Caco-2 (cell line): ENCODE data around the gene MDFIC2. TPM values are rescaled to one million over a fixed set of nuclear protein-coding genes. Genes with fewer than 3 reads are reported as not detected.

ENCODE experiments used
- BruUV-seq: library from RNA; stranded (reverse); fragments of 400-500 nt; replicated peaks from 2 replicates; lab custom pipeline; 2021; lab: Mats Ljungman, UMichigan
- CTCF ChIA-PET: fragments of 300-600 bp; sonication (Branson Sonifier 250); formaldehyde crosslinking; loops from one replicate; lab custom pipeline; 2022; ENCODE audit warnings: antibody characterized with exemption; lab: Charles Lee
- POLR2A ChIA-PET: fragments of 300-600 bp; sonication (Branson Sonifier 250); formaldehyde crosslinking; loops from one replicate; lab custom pipeline; 2022; ENCODE audit warnings: antibody characterized with exemption; lab: Charles Lee
- DNase-seq, 2 experiments: peaks; one replicate each; pipeline versions ENCODE4 v3.0.0 to v3.0.0-alpha.2; 2020 to 2022
- H3K27me3 ChIP-seq: replicated peaks from 2 replicates; pipeline ENCODE4 v1.6.0; 2011; ENCODE audit warnings: low read length; ENCODE audit not compliant: control insufficient read depth, insufficient read depth
- H3K36me3 ChIP-seq: 2 replicates; pipeline ENCODE4 v1.5.1; 2011; ENCODE audit warnings: low read length; ENCODE audit not compliant: control insufficient read depth, insufficient read depth
- H3K4me1 ChIP-seq: fragments of 250-450 bp; sonication (Bioruptor Pico); 2 replicates; pipeline ENCODE4 v1.5.1; 2020; ENCODE audit warnings: mild to moderate bottlenecking
- H3K4me3 ChIP-seq: 2 replicates; pipeline ENCODE4 v1.5.1; 2011; ENCODE audit warnings: low read depth, mild to moderate bottlenecking, control low read depth, low read length
- H3K9me3 ChIP-seq: fragments of 250-450 bp; sonication (Bioruptor Pico); 2 replicates; pipeline ENCODE4 v1.5.1; 2020; ENCODE audit warnings: mild to moderate bottlenecking, moderate library complexity
- H3K27ac Mint-ChIP-seq: one replicate; pipeline ENCODE4 v1.8.0; 2022; ENCODE audit warnings: mixed read lengths; ENCODE audit not compliant: unreplicated experiment
- H3K27me3 Mint-ChIP-seq: one replicate; pipeline ENCODE4 v1.8.0; 2022; ENCODE audit warnings: mixed read lengths; ENCODE audit not compliant: insufficient read depth, unreplicated experiment
- H3K36me3 Mint-ChIP-seq: one replicate; pipeline ENCODE4 v1.8.0; 2022; ENCODE audit warnings: mild to moderate bottlenecking, mixed read lengths; ENCODE audit not compliant: insufficient read depth, unreplicated experiment
- H3K4me1 Mint-ChIP-seq: one replicate; pipeline ENCODE4 v1.8.0; 2022; ENCODE audit warnings: low read depth, mixed read lengths; ENCODE audit not compliant: unreplicated experiment
- H3K4me3 Mint-ChIP-seq: one replicate; pipeline ENCODE4 v1.8.0; 2022; ENCODE audit warnings: mild to moderate bottlenecking, moderate library complexity, mixed read lengths; ENCODE audit not compliant: unreplicated experiment
- H3K9me3 Mint-ChIP-seq: one replicate; pipeline ENCODE4 v1.8.0; 2022; ENCODE audit warnings: mixed read lengths; ENCODE audit not compliant: unreplicated experiment
- CTCF ChIP-seq, 2 experiments: fragments of 200-600 bp in 1 of 2; IDR thresholded peaks; 1 replicate in 1 of 2; 2 replicates in 1 of 2; pipeline versions ENCODE4 v1.5.1 to v1.8.0; 2011 to 2022; ENCODE audit warnings: antibody characterized with exemption in 1 of 2, control low read depth in 1 of 2, inconsistent platforms in 1 of 2, low read depth in 1 of 2, low read length in 1 of 2, mild to moderate bottlenecking in 1 of 2, moderate library complexity in 1 of 2; ENCODE audit not compliant: insufficient read depth in 1 of 2, severe bottlenecking in 1 of 2, unreplicated experiment in 1 of 2
- intact Hi-C: fragments of 100-400 bp; cut with micrococcal nuclease; formaldehyde crosslinking; loops from one replicate; pipeline ENCODE4 v1.10.0; 2022; ENCODE audit not compliant: unreplicated experiment
- total RNA-seq: library from RNA; stranded (reverse); gene quantifications from 2 replicates; pipeline ENCODE4 v1.2.3, GENCODE V29; 2022

The MDFIC2 gene
- total RNA-seq, 1 experiment from 2014 or later, result not detected

DNA sequence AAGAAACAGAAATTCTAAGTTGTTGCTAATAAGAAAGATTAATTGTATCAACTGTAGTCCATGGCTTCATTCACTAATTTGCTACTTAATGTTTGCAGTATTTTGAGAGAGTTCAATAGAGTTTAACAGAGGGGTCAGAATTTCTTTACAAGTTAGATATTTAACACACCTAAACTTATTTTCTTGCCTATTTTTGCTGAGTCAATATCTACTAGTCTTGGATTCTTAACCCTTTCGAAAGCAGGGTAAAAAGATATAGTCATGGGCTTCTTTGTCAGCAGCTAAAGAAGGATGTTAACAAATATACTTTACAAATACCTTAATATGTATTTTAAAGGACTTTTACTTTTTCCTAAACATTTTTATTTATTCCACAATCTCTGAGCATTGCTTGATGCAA, 155.6 kb downstream of the MDFIC2 start:
- Mint-ChIP-seq H3K27ac (no peak overlapping the region), H3K36me3 (no peaks in the 10 kb centered on the region), H3K4me3 (no peak overlapping the region), H3K4me1 (no peaks in the 10 kb centered on the region), H3K9me3 (no peaks in the 10 kb centered on the region), H3K27me3 (peaks cover 6% of the 10 kb centered on the region)
- no peaks in the 10 kb centered on the region for H3K9me3 ChIP-seq
- DNase-seq, result no peak
- no peak overlapping the region for H3K4me3 ChIP-seq
- CTCF ChIA-PET, result no interaction called here
- H3K27me3 ChIP-seq, result no peaks in the 10 kb centered on the region
- no peak for TF ChIP-seq CTCF (IDR thresholded peaks at IDR 0.05; ENCODE audit: insufficient read depth in 1 of 2, low read depth in 1 of 2, low read length in 1 of 2, severe bottlenecking in 1 of 2, unreplicated experiment in 1 of 2)
- POLR2A ChIA-PET, result no interaction called here
- intact Hi-C loops, result no loop called here
- no peaks in the 10 kb centered on the region for H3K4me1 ChIP-seq
- no TSS peak for BruUV-seq
- H3K36me3 ChIP-seq, result no peaks in the 10 kb centered on the region

- ChIA-PET CTCF (no interaction called here), POLR2A (no interaction called here)
- TF ChIP-seq CTCF (IDR thresholded peaks at IDR 0.05; ENCODE audit: insufficient read depth in 1 of 2, low read depth in 1 of 2, low read length in 1 of 2, severe bottlenecking in 1 of 2, unreplicated experiment in 1 of 2), result no peak
- H3K4me1 ChIP-seq, result no peaks in the 10 kb centered on the region
- peaks cover 2% of the 10 kb centered on the region for H3K27me3 Mint-ChIP-seq
- no peak for DNase-seq
- H3K9me3 Mint-ChIP-seq, result no peaks in the 10 kb centered on the region
- no peaks in the 10 kb centered on the region for H3K36me3 Mint-ChIP-seq
- H3K4me1 Mint-ChIP-seq, result no peaks in the 10 kb centered on the region
- no TSS peak for BruUV-seq
- no peak overlapping the region for H3K4me3 ChIP-seq
- H3K36me3 ChIP-seq, result no peaks in the 10 kb centered on the region
- H3K9me3 ChIP-seq, result no peaks in the 10 kb centered on the region
- no peaks in the 10 kb centered on the region for H3K27me3 ChIP-seq
- no peak overlapping the region for H3K27ac Mint-ChIP-seq
- no peak overlapping the region for H3K4me3 Mint-ChIP-seq
- intact Hi-C loops, result no loop called here
Observed at GRCh38 chr3:70150599-70150998, 161.8 kb downstream of the MDFIC2 start.

DNA sequence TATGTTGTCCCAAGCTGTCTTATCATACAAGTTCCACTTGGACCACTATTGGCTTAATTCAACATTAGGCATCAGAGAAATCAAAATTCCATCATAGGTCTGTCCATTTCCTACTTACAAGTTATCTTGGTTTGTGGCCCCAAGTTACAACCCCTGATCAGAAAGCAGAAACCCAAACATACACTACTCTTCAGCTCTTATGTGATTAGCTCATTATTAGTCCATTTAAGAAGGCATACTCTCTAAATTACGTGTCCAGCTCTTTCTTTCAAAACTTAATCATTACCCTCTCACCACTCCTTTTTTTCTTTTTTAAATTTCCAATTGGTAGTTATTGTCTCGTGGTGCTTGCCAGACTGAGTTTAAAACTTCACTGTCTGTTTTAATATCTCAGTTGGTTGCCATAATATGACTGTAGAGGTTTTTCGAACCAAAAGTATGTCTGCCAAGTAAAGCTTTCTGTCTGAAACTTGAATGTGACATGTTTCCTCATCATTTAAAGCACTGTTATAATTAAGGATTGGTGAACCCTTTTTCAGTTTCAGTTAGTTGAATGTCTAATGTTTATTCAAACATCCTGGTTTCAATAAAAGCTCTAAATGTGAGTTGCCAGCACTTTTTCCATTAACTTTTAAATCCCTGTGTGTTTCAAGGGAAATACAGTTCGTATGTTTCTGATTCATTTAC, 162.6 kb downstream of the MDFIC2 start:
- ChIA-PET POLR2A (no interaction called here), CTCF (no interaction called here)
- Histone ChIP-seq H3K27me3 (no peaks in the 10 kb centered on the region), H3K36me3 (no peaks in the 10 kb centered on the region), H3K4me3 (no peak overlapping the region), H3K4me1 (no peaks in the 10 kb centered on the region), H3K9me3 (no peaks in the 10 kb centered on the region)
- no peaks in the 10 kb centered on the region for H3K36me3 Mint-ChIP-seq
- DNase-seq, result no peak
- H3K4me3 Mint-ChIP-seq, result no peak overlapping the region
- H3K9me3 Mint-ChIP-seq, result no peaks in the 10 kb centered on the region
- H3K27ac Mint-ChIP-seq, result no peak overlapping the region
- H3K27me3 Mint-ChIP-seq, result peaks cover 2% of the 10 kb centered on the region
- no peaks in the 10 kb centered on the region for H3K4me1 Mint-ChIP-seq
- BruUV-seq, result no TSS peak
- no peak for TF ChIP-seq CTCF (IDR thresholded peaks at IDR 0.05; ENCODE audit: insufficient read depth in 1 of 2, low read depth in 1 of 2, low read length in 1 of 2, severe bottlenecking in 1 of 2, unreplicated experiment in 1 of 2)
- intact Hi-C loops, result no loop called here
